Measurements from ENCODE around the gene CXorf58. TPM values are rescaled to one million over a fixed set of nuclear protein-coding genes. Genes with fewer than 3 reads are reported as not detected.

The CXorf58 gene
- total and polyA plus RNA-seq, 2 donors (not counting 1 experiment from before 2014, with no cell fraction given), result not detected

GRCh38 chrX:23896981-23897380 lies 10.8 kb upstream of the CXorf58 start:
- no peak overlapping the region for H3K4me2 ChIP-seq (ENCODE audit: extremely low read depth, insufficient read depth, low read length)

GRCh38 chrX:23898412-23898959 lies 9.3 kb upstream of the CXorf58 start:
- no peaks in the 10 kb centered on the region for H4K20me1 ChIP-seq (ENCODE audit: control insufficient read depth, extremely low read depth, insufficient read depth, low read length)
- no peaks in the 10 kb centered on the region for H3K79me2 ChIP-seq (ENCODE audit: control insufficient read depth, insufficient read depth, low read length)
- no peaks in the 10 kb centered on the region for H3K36me3 ChIP-seq (ENCODE audit: control insufficient read depth, insufficient read depth, low read length)
- peak; percentile 44 to 68 for DNase-seq (ENCODE audit: low read depth in 2 of 2)
- peaks cover 5% of the 10 kb centered on the region for H3K4me1 ChIP-seq (ENCODE audit: control insufficient read depth, extremely low read depth, insufficient read depth, low read length)
- no peak for TF ChIP-seq CTCF (conservative IDR thresholded peaks at IDR 0.05 in 1 of 2, IDR thresholded peaks at IDR 0.05 in 1 of 2; ENCODE audit: low read depth in 1 of 2, low read length in 2 of 2)
- no peak for TF ChIP-seq EZH2 (IDR thresholded peaks at IDR 0.05; ENCODE audit: low read length, missing control alignments)
- H3K27me3 ChIP-seq (ENCODE audit: control insufficient read depth, insufficient read depth, low read length), result no peaks in the 10 kb centered on the region
- H3K9ac ChIP-seq (ENCODE audit: insufficient read depth, low read length), result no peak overlapping the region
- H3K4me3 ChIP-seq (replicated peaks in 1 of 4; ENCODE audit: control extremely low read depth in 1 of 4, insufficient read depth in 1 of 4, low read depth in 3 of 4, low read length in 4 of 4), result no peak overlapping the region
- no peak overlapping the region for H3K4me2 ChIP-seq (ENCODE audit: extremely low read depth, insufficient read depth, low read length)
- H3K9me3 ChIP-seq (ENCODE audit: control insufficient read depth, insufficient read depth, low read depth, low read length), result no peaks in the 10 kb centered on the region
- no peak overlapping the region for H2AFZ ChIP-seq (ENCODE audit: low read length)
- H3K27ac ChIP-seq (ENCODE audit: insufficient read depth, low read length), result no peak overlapping the region

More at GRCh38 chrX:23896981-23897380, 10.8 kb upstream of the CXorf58 start:
- H4K20me1 ChIP-seq (ENCODE audit: control insufficient read depth, extremely low read depth, insufficient read depth, low read length), result no peaks in the 10 kb centered on the region
- no peak for TF ChIP-seq CTCF (conservative IDR thresholded peaks at IDR 0.05 in 1 of 2, IDR thresholded peaks at IDR 0.05 in 1 of 2; ENCODE audit: low read depth in 1 of 2, low read length in 2 of 2)
- no peak for TF ChIP-seq EZH2 (IDR thresholded peaks at IDR 0.05; ENCODE audit: low read length, missing control alignments)
- H3K9ac ChIP-seq (ENCODE audit: insufficient read depth, low read length), result no peak overlapping the region
- H3K4me3 ChIP-seq (replicated peaks in 1 of 4; ENCODE audit: control extremely low read depth in 1 of 4, insufficient read depth in 1 of 4, low read depth in 3 of 4, low read length in 4 of 4), result no peak overlapping the region
- no peak overlapping the region for H2AFZ ChIP-seq (ENCODE audit: low read length)
- H3K27me3 ChIP-seq (ENCODE audit: control insufficient read depth, insufficient read depth, low read length), result no peaks in the 10 kb centered on the region
- peak in 1 of 2 donors; percentile 35 for DNase-seq (ENCODE audit: low read depth in 2 of 2)
- H3K79me2 ChIP-seq (ENCODE audit: control insufficient read depth, insufficient read depth, low read length), result no peaks in the 10 kb centered on the region
- H3K9me3 ChIP-seq (ENCODE audit: control insufficient read depth, insufficient read depth, low read depth, low read length), result no peaks in the 10 kb centered on the region
- no peaks in the 10 kb centered on the region for H3K36me3 ChIP-seq (ENCODE audit: control insufficient read depth, insufficient read depth, low read length)
- no peak overlapping the region for H3K27ac ChIP-seq (ENCODE audit: insufficient read depth, low read length)
- peaks cover 5% of the 10 kb centered on the region for H3K4me1 ChIP-seq (ENCODE audit: control insufficient read depth, extremely low read depth, insufficient read depth, low read length)

- Histone ChIP-seq H3K79me2 (ENCODE audit: control insufficient read depth, insufficient read depth, low read length) (no peaks in the 10 kb centered on the region), H3K9ac (ENCODE audit: insufficient read depth, low read length) (no peak overlapping the region), H2AFZ (ENCODE audit: low read length) (no peak overlapping the region), H3K4me2 (ENCODE audit: extremely low read depth, insufficient read depth, low read length) (no peak overlapping the region), H3K4me3 (replicated peaks in 1 of 4; ENCODE audit: control extremely low read depth in 1 of 4, insufficient read depth in 1 of 4, low read depth in 3 of 4, low read length in 4 of 4) (no peak overlapping the region), H3K36me3 (ENCODE audit: control insufficient read depth, insufficient read depth, low read length) (no peaks in the 10 kb centered on the region), H3K4me1 (ENCODE audit: control insufficient read depth, extremely low read depth, insufficient read depth, low read length) (peaks cover 5% of the 10 kb centered on the region), H3K9me3 (ENCODE audit: control insufficient read depth, insufficient read depth, low read depth, low read length) (no peaks in the 10 kb centered on the region), H3K27ac (ENCODE audit: insufficient read depth, low read length) (no peak overlapping the region), H3K27me3 (ENCODE audit: control insufficient read depth, insufficient read depth, low read length) (no peaks in the 10 kb centered on the region), H4K20me1 (ENCODE audit: control insufficient read depth, extremely low read depth, insufficient read depth, low read length) (no peaks in the 10 kb centered on the region)
- no peak for TF ChIP-seq CTCF (conservative IDR thresholded peaks at IDR 0.05 in 1 of 2, IDR thresholded peaks at IDR 0.05 in 1 of 2; ENCODE audit: low read depth in 1 of 2, low read length in 2 of 2)
- no peak for TF ChIP-seq EZH2 (IDR thresholded peaks at IDR 0.05; ENCODE audit: low read length, missing control alignments)
- no peak for DNase-seq (ENCODE audit: low read depth in 2 of 2)
Measured at GRCh38 chrX:23900220-23900797, 7.5 kb upstream of the CXorf58 start.

Measured in fibroblast of lung (primary cell).